HepG2 (cell line): ENCODE results near the gene CDK5RAP1. TPM values are rescaled to one million over a fixed set of nuclear protein-coding genes. Genes with fewer than 3 reads are reported as not detected.

ENCODE experiments used
- CSRNP1 ChIP-seq: sonication (generic); formaldehyde crosslinking; IDR thresholded peaks from 2 replicates; pipeline ENCODE4 v1.8.1; 2023; ENCODE audit warnings: mild to moderate bottlenecking, missing genetic modification reagents
- DZIP1 ChIP-seq: sonication (generic); formaldehyde crosslinking; IDR thresholded peaks from 2 replicates; pipeline ENCODE4 v1.5.0; 2020; ENCODE audit warnings: mild to moderate bottlenecking, missing genetic modification reagents
- EED ChIP-seq: sonication (generic); formaldehyde crosslinking; IDR thresholded peaks from 2 replicates; pipeline ENCODE4 v1.5.0; 2020; ENCODE audit warnings: mild to moderate bottlenecking, missing genetic modification reagents
- HMGA1 ChIP-seq: sonication (generic); formaldehyde crosslinking; conservative IDR thresholded peaks from 2 replicates; pipeline ENCODE4 v1.4.0; 2020; ENCODE audit warnings: missing genetic modification reagents
- JUN ChIP-seq: sonication (generic); formaldehyde crosslinking; IDR thresholded peaks from 2 replicates; pipeline ENCODE4 v1.4.0; 2020; ENCODE audit warnings: mild to moderate bottlenecking, missing genetic modification reagents
- MAFK ChIP-seq, 2 experiments: IDR thresholded peaks in 1 of 2; conservative IDR thresholded peaks in 1 of 2; 2 replicates each; pipeline ENCODE4 v1.6.1; 2011; ENCODE audit warnings: improper control_type of control experiment in 2 of 2, low read length in 2 of 2
- NFYC ChIP-seq: IDR thresholded peaks from 2 replicates; pipeline ENCODE4 v1.6.1; 2016; ENCODE audit warnings: missing genetic modification reagents, missing compliant biosample characterization
- PHB2 ChIP-seq: fragments of 450-650 bp; IDR thresholded peaks from 2 replicates; pipeline ENCODE4 v1.6.1; 2018; ENCODE audit not compliant: partially characterized antibody
- PRMT3 ChIP-seq: sonication (generic); formaldehyde crosslinking; IDR thresholded peaks from 2 replicates; pipeline ENCODE4 v1.8.1; 2022; ENCODE audit warnings: low read depth, mild to moderate bottlenecking, moderate library complexity, missing genetic modification reagents, borderline replicate concordance
- SRSF4 ChIP-seq: fragments of 200-400 bp; formaldehyde crosslinking; IDR thresholded peaks from one replicate; pipeline ENCODE4 v1.6.1; 2018; ENCODE audit warnings: mild to moderate bottlenecking, low read depth, low read length, moderate library complexity; ENCODE audit not compliant: poor library complexity, severe bottlenecking
- SSRP1 ChIP-seq: IDR thresholded peaks from 2 replicates; pipeline ENCODE4 v1.6.1; 2016; ENCODE audit warnings: control low read depth
- YEATS2 ChIP-seq: sonication (generic); formaldehyde crosslinking; IDR thresholded peaks from 2 replicates; pipeline ENCODE4 v1.4.0; 2020; ENCODE audit warnings: missing genetic modification reagents, borderline replicate concordance
- ZIK1 ChIP-seq: sonication (generic); formaldehyde crosslinking; IDR thresholded peaks from 2 replicates; pipeline ENCODE4 v1.5.0; 2020; ENCODE audit warnings: mild to moderate bottlenecking, low read depth, missing genetic modification reagents, borderline replicate concordance
- ZNF546 ChIP-seq: sonication (generic); formaldehyde crosslinking; conservative IDR thresholded peaks from 2 replicates; pipeline ENCODE4 v1.8.1; 2023; ENCODE audit warnings: mild to moderate bottlenecking, missing genetic modification reagents
- ZNF558 ChIP-seq: sonication (generic); formaldehyde crosslinking; IDR thresholded peaks from 2 replicates; pipeline ENCODE4 v1.9.0; 2022; ENCODE audit warnings: mild to moderate bottlenecking, missing genetic modification reagents, borderline replicate concordance
- ZNF577 ChIP-seq: sonication (generic); formaldehyde crosslinking; IDR thresholded peaks from 2 replicates; pipeline ENCODE4 v1.4.0; 2020; ENCODE audit warnings: mild to moderate bottlenecking, low read depth, missing genetic modification reagents, borderline replicate concordance
- ZNF652 ChIP-seq: IDR thresholded peaks from 2 replicates; pipeline ENCODE4 v1.6.1; 2016; ENCODE audit warnings: low read depth, borderline replicate concordance
- ZNF780A ChIP-seq: sonication (generic); formaldehyde crosslinking; IDR thresholded peaks from 2 replicates; pipeline ENCODE4 v1.8.0; 2022; ENCODE audit warnings: mild to moderate bottlenecking, missing genetic modification reagents, moderate library complexity
- polyA plus RNA-seq, 8 experiments: library from polyadenylated mRNA; depleted of rRNA in 3 of 8; stranded (reverse) in 7 of 8; unstranded in 1 of 8; fragments of >200 nt; fragmentation: Illumina TruSeq in 4 of 8; extraction: Trizol in 4 of 8; gene quantifications; 2 replicates each; pipeline versions ENCODE4 v1.2.1 to v1.2.3, GENCODE V29; 2011 to 2016; ENCODE audit warnings: low read depth in 4 of 8, missing spikeins in 1 of 8, mixed read lengths in 1 of 8; ENCODE audit not compliant: insufficient read depth in 1 of 8
- total RNA-seq, 5 experiments: library from RNA; depleted of rRNA; stranded (reverse); fragments of >200 nt; fragmentation: Illumina TruSeq; extraction: Trizol; gene quantifications; 2 replicates each; pipeline ENCODE4 v1.2.3, GENCODE V29; 2016; ENCODE audit warnings: low read depth in 1 of 5
- TF ChIP-seq, protein P1 (sequence below): sonication (generic); formaldehyde crosslinking; IDR thresholded peaks from 2 replicates; pipeline ENCODE4 v1.4.0; 2020; ENCODE audit warnings: missing genetic modification reagents, borderline replicate concordance
- TF ChIP-seq, protein P2 (sequence below), 2 experiments: sonication (generic) in 1 of 2; formaldehyde crosslinking in 1 of 2; IDR thresholded peaks; 2 replicates each; pipeline versions ENCODE4 v1.5.1 to v1.6.1; 2011 to 2020; ENCODE audit warnings: borderline replicate concordance in 1 of 2, low read depth in 1 of 2, low read length in 1 of 2, mild to moderate bottlenecking in 1 of 2, missing genetic modification reagents in 1 of 2, moderate library complexity in 1 of 2

CDK5RAP1 gene
- total and polyA plus RNA-seq, 2 of the 13 experiments (the other 11 are each of a cell fraction or from before 2014, with no cell fraction given): 53.6 to 98.2 TPM

- peak; percentile 85; the same call in 1 of the 2 replicates for TF ChIP-seq YEATS2 (CRISPR knock-in tag)
- no peak for TF ChIP-seq ZIK1 (CRISPR knock-in tag)
- TF ChIP-seq SSRP1: peak; percentile 94; the same call in 1 of the 2 replicates
- TF ChIP-seq ZNF546 (CRISPR knock-in tag): no peak
- no peak for TF ChIP-seq EED (CRISPR knock-in tag)
- peak; percentile 90 for TF ChIP-seq CSRNP1 (CRISPR knock-in tag)
- TF ChIP-seq NFYC: peak; percentile 44
- peak; percentile 1; the same call in 1 of the 2 replicates for TF ChIP-seq ZNF780A (CRISPR knock-in tag)
- no peak for TF ChIP-seq PHB2
- TF ChIP-seq MAFK (conservative IDR thresholded peaks at IDR 0.05 in 1 of 2, IDR thresholded peaks at IDR 0.05 in 1 of 2; ENCODE audit: low read length in 2 of 2): no peak; a peak in 3 of 4 replicates
- TF ChIP-seq, protein P1, sequence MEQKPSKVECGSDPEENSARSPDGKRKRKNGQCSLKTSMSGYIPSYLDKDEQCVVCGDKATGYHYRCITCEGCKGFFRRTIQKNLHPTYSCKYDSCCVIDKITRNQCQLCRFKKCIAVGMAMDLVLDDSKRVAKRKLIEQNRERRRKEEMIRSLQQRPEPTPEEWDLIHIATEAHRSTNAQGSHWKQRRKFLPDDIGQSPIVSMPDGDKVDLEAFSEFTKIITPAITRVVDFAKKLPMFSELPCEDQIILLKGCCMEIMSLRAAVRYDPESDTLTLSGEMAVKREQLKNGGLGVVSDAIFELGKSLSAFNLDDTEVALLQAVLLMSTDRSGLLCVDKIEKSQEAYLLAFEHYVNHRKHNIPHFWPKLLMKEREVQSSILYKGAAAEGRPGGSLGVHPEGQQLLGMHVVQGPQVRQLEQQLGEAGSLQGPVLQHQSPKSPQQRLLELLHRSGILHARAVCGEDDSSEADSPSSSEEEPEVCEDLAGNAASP (CRISPR knock-in tag): peak; percentile 64; the same call in 1 of the 2 replicates
- TF ChIP-seq, protein P2, sequence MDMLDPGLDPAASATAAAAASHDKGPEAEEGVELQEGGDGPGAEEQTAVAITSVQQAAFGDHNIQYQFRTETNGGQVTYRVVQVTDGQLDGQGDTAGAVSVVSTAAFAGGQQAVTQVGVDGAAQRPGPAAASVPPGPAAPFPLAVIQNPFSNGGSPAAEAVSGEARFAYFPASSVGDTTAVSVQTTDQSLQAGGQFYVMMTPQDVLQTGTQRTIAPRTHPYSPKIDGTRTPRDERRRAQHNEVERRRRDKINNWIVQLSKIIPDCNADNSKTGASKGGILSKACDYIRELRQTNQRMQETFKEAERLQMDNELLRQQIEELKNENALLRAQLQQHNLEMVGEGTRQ (IDR thresholded peaks at IDR 0.05; ENCODE audit: low read depth, low read length): no peak
- TF ChIP-seq, protein P2 (CRISPR knock-in tag; IDR thresholded peaks at IDR 0.05; ENCODE audit: borderline replicate concordance): no peak
- no peak for TF ChIP-seq PRMT3 (CRISPR knock-in tag)
- TF ChIP-seq HMGA1: no peak
- peak; percentile 99 for TF ChIP-seq JUN (CRISPR knock-in tag)
- TF ChIP-seq SRSF4: no peak
- TF ChIP-seq ZNF577 (CRISPR knock-in tag): no peak
- TF ChIP-seq ZNF558: no peak; the same call in 1 of the 2 replicates
- TF ChIP-seq ZNF652 (CRISPR knock-in tag): peak; percentile 52; the same call in 1 of the 2 replicates
- TF ChIP-seq DZIP1 (CRISPR knock-in tag): no peak
These were observed 27.3 kb downstream of the CDK5RAP1 start (continued) for GRCh38 chr20:33373735-33374605.
